NCI-H2081 (cell line): ENCODE results near the gene SYNCRIP.
A peak's percentile ranks its signal among the peaks of the same experiment; 100 is the strongest.
"Not testable (repeated sequence)": the region's sequence is repeated elsewhere in the genome, so short reads cannot be mapped to it uniquely, and the experiment has no call there.

Experiments
- DNase-seq, 2 experiments: peaks; one replicate each; lab custom pipeline; 2025; lab: John Stamatoyannopoulos, UW

SYNCRIP gene

GRCh38 chr6:85593438-85594196, 49.1 kb downstream of the SYNCRIP start, which contains the start of gene SNX14:
SNX14 (minus strand) TSS chr6:85593858; CDS start chr6:85593718, 140 bp downstream.
- DNase-seq, result peak; percentile 71 to 84

GRCh38 chr6:85592033-85592432, 50.7 kb downstream of the SYNCRIP start:
- no peak for DNase-seq

- no peak for DNase-seq
These were observed 51.5 kb downstream of the SYNCRIP start for GRCh38 chr6:85591207-85591606.

- no peak for DNase-seq
These were observed 56.9 kb downstream of the SYNCRIP start for GRCh38 chr6:85585741-85586140.

GRCh38 chr6:85582832-85583231, 59.9 kb downstream of the SYNCRIP start:
- not testable (repeated sequence) for DNase-seq

- no peak for DNase-seq
These were observed 61.1 kb downstream of the SYNCRIP start for GRCh38 chr6:85581572-85581971.

GRCh38 chr6:85580878-85581267, 61.8 kb downstream of the SYNCRIP start:
- no peak for DNase-seq

- DNase-seq, result no peak
These were observed 62.4 kb downstream of the SYNCRIP start for GRCh38 chr6:85580118-85580877.

GRCh38 chr6:85579581-85579980, 63.1 kb downstream of the SYNCRIP start:
- no peak for DNase-seq

- DNase-seq, result no peak
These were observed 66.2 kb downstream of the SYNCRIP start for GRCh38 chr6:85576476-85576875.

GRCh38 chr6:85574932-85575598, 67.6 kb downstream of the SYNCRIP start:
- DNase-seq, result no peak

- DNase-seq, result no peak
These were observed 73.4 kb downstream of the SYNCRIP start for GRCh38 chr6:85569323-85569722.

GRCh38 chr6:85568411-85568810, 74.3 kb downstream of the SYNCRIP start:
- no peak for DNase-seq

- no peak for DNase-seq
These were observed 77.0 kb downstream of the SYNCRIP start for GRCh38 chr6:85565736-85566135.

- not testable (repeated sequence) for DNase-seq
These were observed 78.5 kb downstream of the SYNCRIP start for GRCh38 chr6:85564223-85564622.
